ENCODE measurements around the gene SYNPO2.

The SYNPO2 gene

GRCh38 chr4:118881512-118882146 lies 7.0 kb upstream of the SYNPO2 start:
- DNase-seq (ENCODE audit: low spot score), result no peak

- no peak for DNase-seq (ENCODE audit: low spot score)
These were observed 4.8 kb upstream of the SYNPO2 start for GRCh38 chr4:118883861-118884260.

GRCh38 chr4:118884716-118885115 lies 3.9 kb upstream of the SYNPO2 start:
- no peak for DNase-seq (ENCODE audit: low spot score)

GRCh38 chr4:118889312-118889691 lies 648 bp downstream of the SYNPO2 start:
- no peak for DNase-seq (ENCODE audit: low spot score)

GRCh38 chr4:118894034-118894433 lies 5.4 kb downstream of the SYNPO2 start:
- no peak for DNase-seq (ENCODE audit: low spot score)

- no peak for DNase-seq (ENCODE audit: low spot score)
These were observed 9.6 kb downstream of the SYNPO2 start for GRCh38 chr4:118898221-118898620.

- no peak for DNase-seq (ENCODE audit: low spot score)
These were observed 10.1 kb downstream of the SYNPO2 start for GRCh38 chr4:118898684-118899138.

GRCh38 chr4:118904418-118904817 lies 15.8 kb downstream of the SYNPO2 start:
- no peak for DNase-seq (ENCODE audit: low spot score)

DNA sequence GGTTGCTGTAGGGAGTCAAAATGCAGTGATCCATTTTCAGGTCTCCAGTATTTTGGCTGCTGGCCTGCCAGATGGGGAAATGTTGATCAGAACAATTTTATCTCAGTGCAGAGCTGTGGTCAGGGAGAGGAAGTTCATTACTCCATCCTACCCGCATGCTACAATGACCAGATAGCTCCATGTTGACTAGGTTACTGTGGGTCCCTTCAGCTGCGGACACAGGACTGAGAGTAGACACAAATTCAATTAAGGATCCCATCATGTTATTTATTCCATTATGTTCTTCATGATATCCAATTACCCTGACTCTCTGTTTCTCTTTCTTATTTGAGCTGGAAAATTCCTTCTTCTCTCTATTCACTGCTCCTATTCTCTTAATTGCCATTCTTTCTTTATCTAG lies 16.3 kb downstream of the SYNPO2 start:
- DNase-seq (ENCODE audit: low spot score), result no peak

DNA sequence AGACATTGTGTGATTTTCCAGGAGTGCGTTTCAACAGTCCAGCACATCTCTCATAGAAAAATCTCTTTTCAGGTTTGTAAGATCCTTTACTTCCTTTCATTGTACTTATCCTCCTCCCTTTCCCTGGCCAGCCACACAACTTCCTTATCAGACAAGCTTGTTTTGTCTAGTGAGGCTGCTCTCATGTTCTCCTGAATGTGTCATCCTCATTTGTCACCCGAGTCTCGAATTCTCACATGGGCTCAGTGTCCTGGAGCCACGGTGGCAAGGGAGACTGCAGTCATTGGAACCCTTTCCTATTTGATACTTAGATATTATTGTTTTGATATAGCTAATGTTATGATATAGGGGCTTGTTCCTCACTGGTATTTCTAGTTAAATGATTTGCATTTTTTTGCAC lies 16.9 kb downstream of the SYNPO2 start:
- no peak for DNase-seq (ENCODE audit: low spot score)

DNA sequence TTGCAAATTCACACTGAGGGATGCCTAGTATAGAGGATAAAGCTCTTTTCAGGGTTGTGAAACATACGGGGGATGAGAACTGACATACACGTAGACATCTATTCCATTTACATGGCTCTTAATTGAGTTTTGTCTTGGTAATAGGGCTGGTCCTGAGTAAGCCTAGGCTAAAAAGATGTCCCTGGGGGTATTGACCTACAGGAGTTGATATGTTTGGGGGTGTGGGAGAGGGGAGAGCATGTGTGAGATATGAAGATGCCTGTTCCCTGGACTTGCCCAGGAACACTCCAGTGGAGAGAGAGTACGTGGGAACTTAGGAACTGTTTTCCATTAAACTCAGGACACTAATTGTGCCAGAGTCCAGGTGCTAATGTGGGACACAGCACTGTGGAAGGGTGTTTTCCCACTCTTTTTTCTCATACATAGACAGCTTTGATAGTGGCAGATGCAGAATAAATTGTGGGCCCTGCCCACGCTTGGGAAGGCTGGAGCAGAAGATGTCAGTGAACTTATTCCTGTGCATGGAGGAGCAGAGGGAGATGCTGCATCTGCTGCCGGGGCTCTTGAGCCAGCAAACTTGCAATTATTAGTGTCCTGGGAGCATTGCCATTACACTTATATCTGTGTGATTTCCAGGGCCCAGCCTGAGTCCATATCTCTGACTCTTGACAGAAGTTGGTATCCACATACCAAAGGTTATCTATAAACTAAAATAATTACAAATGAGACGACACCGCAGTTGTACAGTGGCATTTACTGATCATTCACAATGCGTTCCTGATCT lies 20.7 kb downstream of the SYNPO2 start:
- DNase-seq (ENCODE audit: low spot score), result no peak

DNA sequence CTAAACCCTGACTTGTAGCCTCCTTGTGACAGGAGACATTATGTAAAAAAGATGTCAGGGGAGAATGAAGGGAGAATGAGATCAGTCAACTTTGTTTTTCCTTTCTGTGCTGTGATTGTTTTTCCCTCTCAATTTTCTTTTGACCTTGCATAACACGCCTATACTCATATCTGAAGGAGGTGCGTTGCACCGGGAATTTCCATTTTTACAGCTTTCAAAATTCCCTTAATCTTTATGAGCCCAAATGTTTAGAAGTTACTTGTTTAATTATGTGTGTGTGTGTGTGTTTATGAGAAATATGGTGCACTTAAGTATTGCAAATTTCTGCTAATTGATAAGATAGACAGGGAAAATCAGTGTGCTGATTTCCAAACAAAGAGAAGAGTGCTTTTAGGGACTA lies 21.6 kb downstream of the SYNPO2 start:
- no peak for DNase-seq (ENCODE audit: low spot score)

GRCh38 chr4:118911238-118911703 lies 22.6 kb downstream of the SYNPO2 start:
- no peak for DNase-seq (ENCODE audit: low spot score)

DNA sequence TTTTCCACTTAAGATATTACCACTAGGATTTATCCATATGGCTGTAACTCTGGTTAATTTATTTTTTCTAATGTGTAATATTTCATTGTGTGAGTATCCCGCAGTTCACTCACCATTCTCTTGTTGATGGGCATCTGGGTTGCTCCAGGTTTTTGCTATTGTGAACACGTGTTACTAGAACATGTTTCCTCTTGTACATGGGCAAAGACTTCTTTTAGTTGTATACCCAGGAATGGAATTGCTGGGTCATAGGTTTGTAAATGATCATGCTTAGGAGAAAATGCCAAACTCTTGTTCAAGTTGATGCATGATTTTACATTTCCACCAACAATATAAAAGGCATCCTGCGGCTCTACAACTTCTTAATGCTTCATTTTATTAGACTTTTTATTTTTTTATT lies 26.8 kb downstream of the SYNPO2 start:
- no peak for DNase-seq (ENCODE audit: low spot score)

DNA sequence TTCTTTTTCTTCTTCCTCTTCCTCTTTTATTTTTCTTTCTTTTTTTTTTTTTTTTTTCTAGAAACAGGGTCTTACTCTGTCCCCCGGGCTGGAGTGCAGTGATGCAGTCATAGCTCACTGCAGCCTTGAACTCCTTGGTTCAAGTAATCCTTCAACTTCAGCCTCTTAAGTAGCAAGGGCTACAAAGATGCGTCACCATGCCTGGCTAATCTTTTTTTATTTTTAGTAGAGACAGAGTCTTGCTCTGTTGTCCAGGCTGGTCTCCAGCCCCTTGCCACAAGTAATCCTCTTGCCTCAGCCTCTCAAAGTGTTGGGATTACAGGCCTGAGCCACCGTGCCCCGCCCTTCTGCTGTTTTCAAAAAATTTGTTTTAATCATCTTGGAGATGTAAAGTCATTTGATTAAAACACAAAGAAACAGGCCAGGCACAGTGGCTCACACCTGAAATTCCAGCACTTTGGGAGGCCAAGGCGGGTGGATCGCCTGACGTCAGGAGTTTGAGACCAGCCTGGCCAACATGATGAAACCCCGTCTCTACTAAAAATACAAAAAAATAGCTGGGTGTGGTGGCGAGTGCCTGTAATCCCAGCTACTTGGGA lies 28.1 kb downstream of the SYNPO2 start:
- DNase-seq (ENCODE audit: low spot score), result no peak

DNA sequence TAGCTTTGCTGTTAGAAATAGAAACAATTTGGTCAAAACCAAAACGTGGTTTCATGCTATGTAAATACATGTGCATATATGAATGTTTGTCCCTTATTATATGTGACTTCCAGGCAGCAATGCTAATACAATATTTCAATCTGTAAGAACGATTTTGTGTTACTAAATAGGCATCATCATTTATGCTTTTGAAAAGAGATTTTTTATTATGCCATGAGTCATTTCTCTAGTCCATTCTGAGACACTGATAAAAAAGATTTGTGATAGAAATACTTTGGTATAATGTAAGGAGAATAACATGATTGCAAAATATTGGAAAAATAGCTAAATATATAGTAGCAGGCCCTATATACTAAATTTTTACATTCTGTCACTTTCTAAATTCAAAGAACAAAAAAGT lies 28.9 kb downstream of the SYNPO2 start:
- no peak for DNase-seq (ENCODE audit: low spot score)

DNA sequence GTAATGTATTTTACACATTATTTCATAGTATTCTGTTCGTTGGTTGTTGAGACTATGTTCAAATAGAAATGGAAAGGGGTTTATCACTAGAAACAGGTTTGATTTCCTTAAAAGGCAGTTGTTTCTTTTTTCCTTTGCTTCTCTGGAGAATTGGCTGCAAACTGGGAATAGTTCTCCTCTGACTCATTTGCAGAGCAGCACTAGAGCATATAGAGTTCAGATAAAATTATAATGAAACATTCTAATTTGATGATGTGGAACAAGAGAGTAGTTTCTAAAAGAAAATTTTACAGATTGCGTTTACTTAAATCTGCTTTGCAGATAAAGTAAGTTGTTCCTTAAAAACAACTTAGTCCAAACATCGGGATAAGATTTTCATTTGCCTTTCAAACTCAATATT lies 29.7 kb downstream of the SYNPO2 start:
- no peak for DNase-seq (ENCODE audit: low spot score)

- DNase-seq (ENCODE audit: low spot score), result no peak
These were observed 31.6 kb downstream of the SYNPO2 start for GRCh38 chr4:118920247-118920646.

GRCh38 chr4:118921786-118922185 lies 33.1 kb downstream of the SYNPO2 start:
- DNase-seq (ENCODE audit: low spot score), result no peak

DNA sequence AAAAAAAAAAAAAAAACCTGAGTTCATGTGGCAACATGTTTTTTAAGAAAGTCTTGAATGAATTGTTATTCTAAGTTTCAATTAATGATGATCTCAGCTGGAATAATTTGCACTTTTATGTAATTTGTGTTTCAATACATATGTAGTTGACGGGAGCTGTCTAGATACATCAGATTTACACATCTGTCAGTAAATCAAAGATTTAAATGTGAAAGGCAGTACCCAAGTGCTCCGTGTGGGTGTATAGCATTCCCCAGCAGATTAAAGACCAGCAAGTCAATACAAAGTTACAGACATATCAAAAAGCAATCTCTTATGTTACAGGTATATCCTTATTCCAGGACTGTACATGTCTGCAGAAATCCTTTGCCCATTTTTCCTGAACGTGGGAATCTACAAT lies 35.2 kb downstream of the SYNPO2 start:
- DNase-seq (ENCODE audit: low spot score), result no peak

GRCh38 chr4:118927974-118928373 lies 39.3 kb downstream of the SYNPO2 start:
- no peak for DNase-seq (ENCODE audit: low spot score)

DNA sequence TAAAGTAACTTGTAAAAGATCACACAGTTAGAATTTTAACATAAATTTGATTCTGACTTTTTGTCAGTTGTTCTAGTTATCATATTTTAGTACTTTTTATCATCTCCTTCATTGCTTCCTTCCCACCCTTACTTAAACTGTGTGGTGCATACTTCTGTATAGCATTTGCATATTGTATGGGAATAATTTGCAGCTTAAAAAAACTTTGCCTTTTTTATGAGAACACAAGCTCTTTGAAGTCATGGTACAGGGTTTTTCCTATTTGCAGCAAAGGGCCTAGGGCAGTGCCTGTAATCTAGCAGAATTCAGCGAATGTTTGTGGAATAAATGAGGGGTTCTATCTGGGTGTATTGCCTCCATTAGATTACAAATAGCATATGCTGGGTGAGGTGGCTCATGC lies 41.6 kb downstream of the SYNPO2 start:
- DNase-seq (ENCODE audit: low spot score), result no peak

DNA sequence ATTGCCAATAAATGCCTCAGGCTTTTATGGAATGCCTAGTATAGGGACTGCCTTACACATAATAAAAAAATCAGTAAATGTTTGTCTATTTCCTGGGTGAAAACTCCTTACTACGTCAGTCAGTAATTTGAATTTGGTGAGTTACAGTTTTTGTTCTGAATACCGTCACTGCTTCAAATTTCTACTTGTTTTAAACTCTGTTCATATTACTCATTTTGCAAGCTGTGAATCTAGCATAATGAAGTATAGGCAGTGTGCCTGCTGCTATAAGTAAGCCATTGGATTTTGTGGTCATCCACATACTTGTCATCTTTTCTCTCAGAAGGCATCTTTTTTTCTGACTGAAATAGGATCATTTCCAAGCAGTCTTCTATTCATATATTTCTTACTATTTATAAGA lies 43.1 kb downstream of the SYNPO2 start:
- DNase-seq (ENCODE audit: low spot score), result no peak
